Measurements from ENCODE around the gene ACSS2.

Gene ACSS2

DNA sequence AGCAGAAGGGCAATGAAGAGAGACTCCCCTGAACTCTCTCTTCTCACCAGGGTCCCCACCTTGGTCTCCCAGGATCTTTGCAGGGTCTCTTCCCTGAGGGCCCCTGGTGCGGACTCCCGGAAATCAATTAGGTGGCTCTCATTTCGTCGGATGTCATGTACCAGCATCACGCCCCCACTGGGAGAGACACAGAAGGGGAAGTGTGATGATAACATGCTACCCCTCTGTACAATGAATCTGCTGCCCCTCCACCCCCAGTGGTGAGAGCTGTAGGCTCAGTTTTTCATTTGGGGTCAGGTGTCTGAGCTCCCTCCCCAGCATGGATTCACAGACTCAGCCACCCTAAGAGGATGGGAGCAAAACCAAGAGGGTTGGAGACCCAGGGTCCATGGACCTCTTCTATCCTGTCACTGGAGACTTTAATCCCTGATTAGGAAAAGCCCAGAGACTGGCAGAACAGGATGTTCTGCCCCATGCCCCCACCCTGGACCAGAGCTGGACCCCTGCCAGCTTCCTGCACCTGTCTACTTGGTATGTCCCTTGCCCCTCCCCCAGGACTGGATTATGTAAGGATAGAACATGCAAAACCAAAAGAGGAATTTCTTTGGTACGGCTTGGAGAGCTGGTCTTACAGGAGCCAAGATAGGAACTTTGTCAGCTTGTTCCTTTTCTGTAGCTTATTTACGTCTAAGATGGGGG lies 14.9 kb upstream of the ACSS2 start:
- Mint-ChIP-seq H3K9me3 (no peaks in the 10 kb centered on the region), H3K27ac (no peak overlapping the region), H3K27me3 (ENCODE audit: low read depth) (no peaks in the 10 kb centered on the region)

DNA sequence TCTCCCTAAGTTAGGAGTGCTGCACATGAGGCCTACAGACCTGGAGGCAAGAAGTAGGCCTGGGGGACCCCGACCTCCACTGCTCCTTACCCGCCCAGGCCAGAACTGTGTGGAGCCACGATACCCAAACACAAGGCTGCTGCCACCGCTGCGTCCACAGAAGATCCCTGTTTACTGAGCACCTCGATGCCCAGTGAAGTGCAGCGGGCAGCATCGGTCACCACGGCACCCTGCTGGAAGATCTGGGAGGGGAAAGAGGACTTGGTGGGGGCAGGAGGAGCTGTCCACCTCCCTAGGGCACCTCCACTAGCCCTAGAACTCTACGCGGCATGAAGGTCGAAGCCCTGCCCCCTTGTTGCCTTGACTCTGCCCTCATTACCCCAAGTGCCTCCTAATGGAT lies 13.7 kb upstream of the ACSS2 start:
- peaks cover 20% of the 10 kb centered on the region for H3K36me3 Mint-ChIP-seq (ENCODE audit: low read depth)
- peaks cover 7% of the 10 kb centered on the region for H3K4me1 Mint-ChIP-seq
- TF ChIP-seq, protein P1, sequence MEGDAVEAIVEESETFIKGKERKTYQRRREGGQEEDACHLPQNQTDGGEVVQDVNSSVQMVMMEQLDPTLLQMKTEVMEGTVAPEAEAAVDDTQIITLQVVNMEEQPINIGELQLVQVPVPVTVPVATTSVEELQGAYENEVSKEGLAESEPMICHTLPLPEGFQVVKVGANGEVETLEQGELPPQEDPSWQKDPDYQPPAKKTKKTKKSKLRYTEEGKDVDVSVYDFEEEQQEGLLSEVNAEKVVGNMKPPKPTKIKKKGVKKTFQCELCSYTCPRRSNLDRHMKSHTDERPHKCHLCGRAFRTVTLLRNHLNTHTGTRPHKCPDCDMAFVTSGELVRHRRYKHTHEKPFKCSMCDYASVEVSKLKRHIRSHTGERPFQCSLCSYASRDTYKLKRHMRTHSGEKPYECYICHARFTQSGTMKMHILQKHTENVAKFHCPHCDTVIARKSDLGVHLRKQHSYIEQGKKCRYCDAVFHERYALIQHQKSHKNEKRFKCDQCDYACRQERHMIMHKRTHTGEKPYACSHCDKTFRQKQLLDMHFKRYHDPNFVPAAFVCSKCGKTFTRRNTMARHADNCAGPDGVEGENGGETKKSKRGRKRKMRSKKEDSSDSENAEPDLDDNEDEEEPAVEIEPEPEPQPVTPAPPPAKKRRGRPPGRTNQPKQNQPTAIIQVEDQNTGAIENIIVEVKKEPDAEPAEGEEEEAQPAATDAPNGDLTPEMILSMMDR (IDR thresholded peaks at IDR 0.05; ENCODE audit: unreplicated experiment in 3 of 3), result no peak
- no peaks in the 10 kb centered on the region for H3K9me3 Mint-ChIP-seq
- H3K4me3 Mint-ChIP-seq, result no peak overlapping the region
- H3K27ac Mint-ChIP-seq, result no peak overlapping the region
- no peaks in the 10 kb centered on the region for H3K27me3 Mint-ChIP-seq (ENCODE audit: low read depth)

More for the DNA sequence above, 14.9 kb upstream of the ACSS2 start:
- H3K36me3 Mint-ChIP-seq (ENCODE audit: low read depth), result peaks cover 23% of the 10 kb centered on the region
- TF ChIP-seq, protein P1 (IDR thresholded peaks at IDR 0.05; ENCODE audit: unreplicated experiment in 3 of 3), result no peak
- H3K4me3 Mint-ChIP-seq, result no peak overlapping the region
- peaks cover 7% of the 10 kb centered on the region for H3K4me1 Mint-ChIP-seq

DNA sequence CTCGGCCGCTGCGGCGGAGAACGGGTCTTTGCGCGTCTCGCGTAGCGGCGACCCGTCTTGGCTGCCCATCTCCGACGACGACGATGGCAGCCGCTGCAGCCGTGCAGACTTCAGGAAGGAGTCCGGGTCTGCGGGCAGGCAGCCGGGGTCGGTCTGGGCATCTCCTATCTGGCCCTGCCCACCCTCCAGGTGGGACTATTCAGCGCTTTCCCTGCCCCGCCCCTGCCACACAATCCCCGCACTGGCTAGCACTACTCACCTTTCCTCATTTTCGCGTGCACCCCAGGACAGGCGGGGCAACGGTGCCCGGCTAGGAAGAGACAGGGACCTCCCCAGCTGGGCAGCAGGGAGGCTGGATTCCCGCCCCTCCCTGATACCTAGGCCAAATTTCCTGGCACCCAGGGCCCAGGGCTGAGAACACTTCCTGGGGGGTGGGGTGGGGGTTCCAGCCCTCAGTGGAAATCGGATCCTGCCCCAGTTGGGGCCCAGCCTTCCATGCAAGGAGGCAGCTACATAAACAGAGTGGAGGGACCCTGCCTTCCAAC lies 12.9 kb upstream of the ACSS2 start:
- Mint-ChIP-seq H3K27me3 (ENCODE audit: low read depth) (no peaks in the 10 kb centered on the region), H3K27ac (no peak overlapping the region), H3K9me3 (no peaks in the 10 kb centered on the region), H3K36me3 (ENCODE audit: low read depth) (peaks cover 15% of the 10 kb centered on the region), H3K4me1 (peaks cover 7% of the 10 kb centered on the region), H3K4me3 (no peak overlapping the region)
- TF ChIP-seq, protein P1 (IDR thresholded peaks at IDR 0.05; ENCODE audit: unreplicated experiment in 3 of 3), result no peak

DNA sequence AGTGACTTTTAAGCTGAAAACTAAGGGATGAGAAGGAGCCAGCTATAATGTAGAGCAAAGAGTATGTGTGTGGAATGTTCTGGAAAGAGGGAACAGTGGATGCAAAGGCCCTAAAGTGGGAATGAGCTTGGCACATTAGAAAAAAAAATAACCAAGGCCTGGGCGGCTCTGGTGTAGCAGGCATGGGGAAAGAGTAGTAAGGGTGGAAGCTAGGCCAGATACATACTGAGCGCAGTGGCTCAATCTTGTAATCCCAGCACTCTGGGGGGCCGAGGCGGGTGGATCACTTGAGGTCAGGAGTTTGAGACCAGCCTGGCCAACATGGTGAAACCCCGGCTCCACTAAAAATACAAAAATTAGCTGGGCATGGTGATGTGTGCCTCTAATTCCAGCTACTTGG lies 12.2 kb upstream of the ACSS2 start:
- Mint-ChIP-seq H3K4me1 (peaks cover 7% of the 10 kb centered on the region), H3K36me3 (ENCODE audit: low read depth) (peaks cover 15% of the 10 kb centered on the region), H3K27me3 (ENCODE audit: low read depth) (no peaks in the 10 kb centered on the region), H3K4me3 (no peak overlapping the region), H3K27ac (no peak overlapping the region), H3K9me3 (no peaks in the 10 kb centered on the region)
- TF ChIP-seq, protein P1 (IDR thresholded peaks at IDR 0.05; ENCODE audit: unreplicated experiment in 3 of 3), result no peak

DNA sequence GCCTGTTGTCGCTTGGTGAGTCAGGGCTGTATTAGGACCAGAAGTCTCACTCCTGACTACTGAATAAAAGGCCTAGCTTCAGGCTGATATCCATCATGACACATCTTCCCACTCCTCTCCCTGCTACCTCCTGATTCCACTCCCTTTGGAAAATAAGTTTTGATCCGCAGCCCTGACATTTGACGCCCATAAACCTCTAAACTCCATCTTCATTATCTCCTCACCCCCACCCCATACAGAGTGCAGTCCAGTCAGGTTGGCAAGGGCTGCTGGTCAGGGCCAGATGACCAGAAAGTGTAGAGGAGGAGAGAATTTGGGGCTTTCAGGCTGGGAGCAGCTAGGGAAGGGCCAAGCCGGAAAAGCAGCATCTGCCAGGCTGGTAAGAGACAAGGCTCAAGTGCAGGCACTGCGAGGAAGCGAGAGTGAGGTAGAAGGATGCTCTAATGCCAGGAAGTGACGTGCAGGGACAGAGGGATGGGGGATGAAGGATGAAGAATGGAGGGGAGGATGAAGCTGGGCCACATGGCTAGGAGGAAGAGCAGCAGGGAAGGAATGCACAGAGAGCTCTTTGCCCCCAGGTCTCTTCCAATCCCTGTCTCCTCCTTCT lies 5.0 kb upstream of the ACSS2 start:
- peak overlapping the region; percentile 90 for H3K4me3 Mint-ChIP-seq
- H3K9me3 Mint-ChIP-seq, result no peaks in the 10 kb centered on the region
- no peaks in the 10 kb centered on the region for H3K36me3 Mint-ChIP-seq (ENCODE audit: low read depth)
- H3K4me1 Mint-ChIP-seq, result peaks cover 41% of the 10 kb centered on the region
- H3K27me3 Mint-ChIP-seq (ENCODE audit: low read depth), result peaks cover 7% of the 10 kb centered on the region
- H3K27ac Mint-ChIP-seq, result no peak overlapping the region
- TF ChIP-seq, protein P1 (IDR thresholded peaks at IDR 0.05; ENCODE audit: unreplicated experiment in 3 of 3), result no peak

All from nephron (organoid).